Thoracic aorta (tissue), 2 donors: ENCODE results near the gene ST6GAL1. TPM values are rescaled to one million over a fixed set of nuclear protein-coding genes. Genes with fewer than 3 reads are reported as not detected.
A peak's percentile ranks its signal among the peaks of the same experiment; 100 is the strongest.
"Not testable (repeated sequence)": the region's sequence is repeated elsewhere in the genome, so short reads cannot be mapped to it uniquely, and the experiment has no call there.

Experiments used
- ATAC-seq: fragments of 150-250 bp; one replicate; pipeline ENCODE4 v1.8.0; 2017; ENCODE audit warnings: low read depth; ENCODE audit not compliant: insufficient number of reproducible peaks, low FRiP score
- DNase-seq: peaks from one replicate; pipeline ENCODE4 v3.0.0-alpha.2; 2020; ENCODE audit warnings: low spot score
- H3K27ac ChIP-seq, 2 donors: fragments of 200-600 bp; sonication (generic); 1 replicate in 1 of 2; 2 replicates in 1 of 2; pipeline ENCODE4 v1.5.1; 2016; ENCODE audit warnings: mild to moderate bottlenecking in 2 of 2, moderate library complexity in 2 of 2
- H3K27me3 ChIP-seq: fragments of 200-600 bp; sonication (generic); replicated peaks from 2 replicates; pipeline ENCODE4 v1.6.0; 2016; ENCODE audit warnings: mild to moderate bottlenecking; ENCODE audit not compliant: insufficient read depth
- H3K36me3 ChIP-seq: fragments of 200-600 bp; sonication (generic); one replicate; pipeline ENCODE4 v1.5.1; 2016
- H3K4me1 ChIP-seq, 2 donors: fragments of 200-600 bp; sonication (generic); 1 replicate in 1 of 2; 2 replicates in 1 of 2; pipeline versions ENCODE4 v1.5.1 to v1.6.0; 2016; ENCODE audit warnings: low read depth in 2 of 2, mild to moderate bottlenecking in 1 of 2; ENCODE audit not compliant: control insufficient read depth in 1 of 2
- H3K4me3 ChIP-seq: fragments of 200-600 bp; sonication (generic); 2 replicates; pipeline ENCODE4 v1.5.1; 2016; ENCODE audit warnings: mild to moderate bottlenecking
- H3K9me3 ChIP-seq: fragments of 200-600 bp; sonication (generic); 2 replicates; pipeline ENCODE4 v1.5.1; 2016
- total RNA-seq, 2 donors: library from RNA; depleted of rRNA; stranded (reverse); fragments of >200 nt; gene quantifications; one replicate each; pipeline versions ENCODE4 v1.1.0 to v1.2.3, GENCODE V29; 2016
- TF ChIP-seq, protein P1 (sequence below): fragments of 200-600 bp; sonication (generic); IDR thresholded peaks from one replicate; pipeline ENCODE4 v1.5.1; 2019; ENCODE audit warnings: antibody characterized with exemption

Gene ST6GAL1
- total RNA-seq, 2 donors from 2014 or later, result 89.5 to 141 TPM

DNA sequence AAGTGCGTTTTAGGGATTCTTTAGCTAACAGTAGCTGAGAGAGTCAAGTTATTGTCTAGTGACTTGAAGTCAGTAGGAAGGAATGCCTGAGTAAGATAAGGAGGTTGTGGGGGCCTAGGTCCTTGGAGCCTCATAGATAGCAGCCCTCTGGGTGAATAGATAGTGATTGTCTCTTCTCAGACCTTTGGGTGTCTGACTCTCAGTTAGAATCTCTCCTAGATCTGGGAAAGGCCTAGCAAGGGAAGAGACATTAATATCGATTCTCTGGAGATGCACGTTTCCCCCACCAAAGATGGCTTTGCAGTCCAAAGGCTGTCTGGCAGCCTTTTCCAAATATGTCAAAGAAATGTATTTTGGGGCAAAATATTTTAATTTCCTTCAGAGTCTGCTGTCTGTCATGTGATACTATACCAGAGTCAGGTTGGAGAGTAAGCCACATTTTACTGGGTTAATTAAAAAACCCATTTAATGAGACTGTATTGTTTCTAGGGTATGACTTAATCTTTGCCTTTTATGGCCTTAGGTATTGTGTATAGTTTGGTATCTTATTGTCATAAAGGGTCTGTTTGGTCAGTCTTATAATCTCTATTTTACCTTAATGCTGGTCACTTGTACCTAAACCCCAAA, 92.2 kb downstream of the ST6GAL1 start:
- TF ChIP-seq, protein P1, sequence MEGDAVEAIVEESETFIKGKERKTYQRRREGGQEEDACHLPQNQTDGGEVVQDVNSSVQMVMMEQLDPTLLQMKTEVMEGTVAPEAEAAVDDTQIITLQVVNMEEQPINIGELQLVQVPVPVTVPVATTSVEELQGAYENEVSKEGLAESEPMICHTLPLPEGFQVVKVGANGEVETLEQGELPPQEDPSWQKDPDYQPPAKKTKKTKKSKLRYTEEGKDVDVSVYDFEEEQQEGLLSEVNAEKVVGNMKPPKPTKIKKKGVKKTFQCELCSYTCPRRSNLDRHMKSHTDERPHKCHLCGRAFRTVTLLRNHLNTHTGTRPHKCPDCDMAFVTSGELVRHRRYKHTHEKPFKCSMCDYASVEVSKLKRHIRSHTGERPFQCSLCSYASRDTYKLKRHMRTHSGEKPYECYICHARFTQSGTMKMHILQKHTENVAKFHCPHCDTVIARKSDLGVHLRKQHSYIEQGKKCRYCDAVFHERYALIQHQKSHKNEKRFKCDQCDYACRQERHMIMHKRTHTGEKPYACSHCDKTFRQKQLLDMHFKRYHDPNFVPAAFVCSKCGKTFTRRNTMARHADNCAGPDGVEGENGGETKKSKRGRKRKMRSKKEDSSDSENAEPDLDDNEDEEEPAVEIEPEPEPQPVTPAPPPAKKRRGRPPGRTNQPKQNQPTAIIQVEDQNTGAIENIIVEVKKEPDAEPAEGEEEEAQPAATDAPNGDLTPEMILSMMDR, result no peak
- Histone ChIP-seq H3K4me3 (no peak overlapping the region), H3K27ac (no peak overlapping the region), H3K4me1 (peaks cover 14 to 25% of the 10 kb centered on the region in 2 donors), H3K36me3 (no peaks in the 10 kb centered on the region), H3K27me3 (no peaks in the 10 kb centered on the region), H3K9me3 (no peaks in the 10 kb centered on the region)
- DNase-seq (no peak), ATAC-seq (no peak)

DNA sequence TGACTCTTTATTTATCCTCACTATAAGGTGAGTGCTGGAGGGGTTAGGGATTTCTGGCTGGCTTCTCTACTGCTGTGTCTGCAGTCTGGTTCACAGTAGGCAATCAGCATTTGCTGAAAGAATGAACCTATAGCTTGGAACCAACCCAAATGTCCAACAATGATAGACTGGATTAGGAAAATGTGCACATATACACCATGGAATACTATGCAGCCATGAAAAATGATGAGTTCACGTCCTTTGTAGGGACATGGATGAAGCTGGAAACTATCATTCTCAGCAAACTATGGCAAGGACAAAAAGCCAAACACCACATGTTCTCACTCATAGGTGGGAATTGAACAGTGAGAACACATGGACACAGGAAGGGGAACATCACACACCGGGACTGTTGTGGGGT, 93.0 kb downstream of the ST6GAL1 start:
- not testable (repeated sequence) for H3K4me3 ChIP-seq, H3K27me3 ChIP-seq, H3K9me3 ChIP-seq, ATAC-seq, H3K27ac ChIP-seq, H3K36me3 ChIP-seq, DNase-seq
- peaks cover 14 to 17% of the 10 kb centered on the region in 2 donors for H3K4me1 ChIP-seq

DNA sequence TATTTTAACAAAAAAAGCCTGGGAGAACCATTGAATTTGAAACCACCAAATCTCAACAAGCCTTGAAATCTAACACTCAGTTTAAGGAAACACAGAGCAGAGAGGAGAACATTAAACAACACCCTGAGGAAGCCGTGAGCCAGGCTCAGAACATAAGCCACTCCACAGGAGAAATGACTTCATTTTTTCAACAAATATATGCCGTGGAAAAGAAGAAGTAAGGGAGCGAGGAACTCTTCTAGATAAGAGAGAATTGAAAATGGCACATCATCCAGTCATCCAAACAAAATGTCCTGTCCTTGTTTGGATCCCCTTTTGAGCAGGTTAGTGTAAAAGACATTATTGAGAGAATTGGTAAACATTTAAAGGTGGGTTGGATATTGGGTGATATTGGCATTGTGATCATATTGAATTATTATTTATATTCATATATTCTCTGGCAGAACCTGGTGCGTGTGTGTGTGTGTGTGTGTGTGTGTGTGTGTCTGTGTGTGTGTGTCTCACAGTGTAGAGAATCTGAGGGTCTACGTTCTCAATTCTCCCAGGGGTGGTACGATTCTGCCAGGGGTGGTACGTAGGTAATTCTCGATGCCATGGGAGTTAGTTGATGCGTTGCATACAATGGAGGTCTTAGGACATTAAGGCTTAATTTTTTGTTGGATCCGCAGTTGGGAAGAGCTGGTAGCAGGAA, 94.4 kb downstream of the ST6GAL1 start:
- TF ChIP-seq, protein P1, result no peak
- H3K27ac ChIP-seq, result no peak overlapping the region
- H3K4me1 ChIP-seq, result peaks cover 14 to 17% of the 10 kb centered on the region in 2 donors
- H3K4me3 ChIP-seq, result no peak overlapping the region
- H3K9me3 ChIP-seq, result no peaks in the 10 kb centered on the region
- DNase-seq (no peak), ATAC-seq (no peak)
- no peaks in the 10 kb centered on the region for H3K36me3 ChIP-seq
- no peaks in the 10 kb centered on the region for H3K27me3 ChIP-seq

DNA sequence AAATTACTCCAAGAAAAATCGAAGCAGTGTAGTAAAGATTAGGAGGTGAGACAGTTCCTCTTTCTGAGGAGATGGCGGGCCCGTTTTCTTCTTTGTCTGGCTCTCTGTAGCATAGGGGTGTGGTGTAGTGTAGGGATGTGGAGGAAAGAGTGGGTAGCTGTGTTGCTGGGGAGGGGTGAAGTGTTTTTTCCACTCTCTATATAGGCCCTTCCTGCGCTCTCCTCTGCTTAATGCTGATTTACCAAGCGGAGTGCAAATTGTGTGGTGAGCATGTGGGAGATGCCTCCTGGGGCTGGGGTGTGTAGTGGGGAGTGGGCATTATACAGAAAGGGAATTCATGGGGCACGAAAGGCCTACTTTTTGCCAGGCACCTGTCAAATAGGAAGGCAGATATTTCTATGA, 94.9 kb downstream of the ST6GAL1 start:
- Histone ChIP-seq H3K27ac (no peak overlapping the region), H3K9me3 (no peaks in the 10 kb centered on the region), H3K4me1 (peaks cover 17% of the 10 kb centered on the region in 2 donors), H3K36me3 (no peaks in the 10 kb centered on the region), H3K4me3 (no peak overlapping the region), H3K27me3 (no peaks in the 10 kb centered on the region)
- TF ChIP-seq, protein P1, result no peak
- DNase-seq, result no peak
- no peak for ATAC-seq

DNA sequence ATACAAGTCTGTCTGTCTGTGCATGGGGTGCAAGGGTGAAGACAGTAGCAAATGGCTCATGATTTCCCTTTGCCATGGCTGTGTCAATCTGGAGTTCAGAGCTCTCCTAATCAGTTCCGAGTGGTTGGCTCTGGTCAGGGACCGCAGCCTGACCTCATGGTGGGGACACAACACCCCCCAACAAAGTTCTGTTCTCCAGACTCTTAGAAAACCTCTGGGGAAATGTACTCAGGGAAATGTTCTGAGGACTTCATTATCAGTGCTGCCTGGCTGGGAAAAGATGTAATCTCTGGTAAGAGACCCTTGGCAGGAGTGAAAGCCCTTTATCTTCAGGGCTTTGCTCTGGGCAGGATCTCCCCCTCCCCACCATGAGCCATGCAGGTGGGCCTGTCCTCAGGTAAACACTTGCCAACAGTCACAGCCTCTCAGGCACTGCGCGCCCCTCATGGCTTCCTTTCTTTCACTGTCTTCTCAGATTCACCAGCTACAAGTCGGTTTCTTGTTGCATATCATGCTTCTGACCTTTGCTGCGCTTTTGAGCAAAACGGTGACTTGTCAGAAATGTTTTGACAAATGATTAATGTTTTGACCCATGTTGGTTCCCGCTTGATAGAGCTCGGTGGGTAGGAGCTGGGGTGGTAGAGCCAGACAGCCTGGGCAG, 95.5 kb downstream of the ST6GAL1 start:
- Histone ChIP-seq H3K27ac (peak overlapping the region in 1 of 2 donors; percentile 33), H3K36me3 (no peaks in the 10 kb centered on the region), H3K27me3 (no peaks in the 10 kb centered on the region), H3K9me3 (no peaks in the 10 kb centered on the region), H3K4me1 (peaks cover 17 to 21% of the 10 kb centered on the region in 2 donors), H3K4me3 (no peak overlapping the region)
- DNase-seq, result no peak
- TF ChIP-seq, protein P1, result no peak
- no peak for ATAC-seq
